C4-2B (cell line): ENCODE measurements around the gene SCAMP1.

Experiments
- H3K27ac ChIP-seq: fragments of 450-650 bp; 2 replicates; pipeline ENCODE4 v1.5.1; 2017
- CTCF ChIP-seq: fragments of 450-650 bp; conservative IDR thresholded peaks from 2 replicates; pipeline ENCODE4 v1.5.1; 2017; ENCODE audit warnings: mild to moderate bottlenecking
- ZFX ChIP-seq: fragments of 450-650 bp; IDR thresholded peaks from 2 replicates; pipeline ENCODE4 v1.6.1; 2017

SCAMP1 gene

GRCh38 chr5:78519198-78519941 lies 159.0 kb downstream of the SCAMP1 start:
- TF ChIP-seq CTCF (no peak), ZFX (no peak)
- no peak overlapping the region for H3K27ac ChIP-seq

- H3K27ac ChIP-seq: no peak overlapping the region
- TF ChIP-seq CTCF (no peak), ZFX (no peak)
Measured at GRCh38 chr5:78521455-78521854, 161.0 kb downstream of the SCAMP1 start.

- H3K27ac ChIP-seq: no peak overlapping the region
- TF ChIP-seq ZFX (no peak), CTCF (no peak)
Measured at GRCh38 chr5:78522476-78523260, 162.3 kb downstream of the SCAMP1 start.

GRCh38 chr5:78523314-78524193 lies 163.1 kb downstream of the SCAMP1 start:
- TF ChIP-seq CTCF (no peak), ZFX (no peak)

GRCh38 chr5:78526049-78526525 lies 165.7 kb downstream of the SCAMP1 start:
- TF ChIP-seq CTCF (no peak), ZFX (no peak)
- H3K27ac ChIP-seq: no peak overlapping the region

More at GRCh38 chr5:78523314-78524193, 163.1 kb downstream of the SCAMP1 start:
- no peak overlapping the region for H3K27ac ChIP-seq

- no peak overlapping the region for H3K27ac ChIP-seq
- no peak for TF ChIP-seq CTCF
- no peak for TF ChIP-seq ZFX
Measured at GRCh38 chr5:78527054-78527859, 166.8 kb downstream of the SCAMP1 start.
